ENCODE measurements around the gene GNG11.

GNG11 gene

GRCh38 chr7:93948106-93948505 is 26.6 kb downstream of the GNG11 start:
- TF ChIP-seq TAF1 (IDR thresholded peaks at IDR 0.05; ENCODE audit: borderline replicate concordance, insufficient read depth, low read length) (no peak), FOXP2 (optimal IDR thresholded peaks at IDR 0.05; ENCODE audit: borderline replicate concordance, extremely low read depth, extremely low read length, insufficient read depth) (no peak), POLR2AphosphoS5 (IDR thresholded peaks at IDR 0.05; ENCODE audit: low read depth, low read length) (no peak), REST (IDR thresholded peaks at IDR 0.05; ENCODE audit: insufficient read depth in 1 of 2, low read depth in 2 of 2, low read length in 2 of 2) (no peak), SIN3A (IDR thresholded peaks at IDR 0.05; ENCODE audit: borderline replicate concordance, insufficient read depth, low read length) (no peak)

- TF ChIP-seq SIN3A (IDR thresholded peaks at IDR 0.05; ENCODE audit: borderline replicate concordance, insufficient read depth, low read length) (no peak), POLR2AphosphoS5 (IDR thresholded peaks at IDR 0.05; ENCODE audit: low read depth, low read length) (no peak), FOXP2 (optimal IDR thresholded peaks at IDR 0.05; ENCODE audit: borderline replicate concordance, extremely low read depth, extremely low read length, insufficient read depth) (no peak), TAF1 (IDR thresholded peaks at IDR 0.05; ENCODE audit: borderline replicate concordance, insufficient read depth, low read length) (no peak), REST (IDR thresholded peaks at IDR 0.05; ENCODE audit: insufficient read depth in 1 of 2, low read depth in 2 of 2, low read length in 2 of 2) (no peak)
Measured at GRCh38 chr7:93948873-93949272, 27.3 kb downstream of the GNG11 start.

- no peak for TF ChIP-seq SIN3A (IDR thresholded peaks at IDR 0.05; ENCODE audit: borderline replicate concordance, insufficient read depth, low read length)
- no peak for TF ChIP-seq TAF1 (IDR thresholded peaks at IDR 0.05; ENCODE audit: borderline replicate concordance, insufficient read depth, low read length)
- no peak for TF ChIP-seq POLR2AphosphoS5 (IDR thresholded peaks at IDR 0.05; ENCODE audit: low read depth, low read length)
- no peak for TF ChIP-seq REST (IDR thresholded peaks at IDR 0.05; ENCODE audit: insufficient read depth in 1 of 2, low read depth in 2 of 2, low read length in 2 of 2)
Measured at GRCh38 chr7:93949423-93949822, 27.9 kb downstream of the GNG11 start.

DNA sequence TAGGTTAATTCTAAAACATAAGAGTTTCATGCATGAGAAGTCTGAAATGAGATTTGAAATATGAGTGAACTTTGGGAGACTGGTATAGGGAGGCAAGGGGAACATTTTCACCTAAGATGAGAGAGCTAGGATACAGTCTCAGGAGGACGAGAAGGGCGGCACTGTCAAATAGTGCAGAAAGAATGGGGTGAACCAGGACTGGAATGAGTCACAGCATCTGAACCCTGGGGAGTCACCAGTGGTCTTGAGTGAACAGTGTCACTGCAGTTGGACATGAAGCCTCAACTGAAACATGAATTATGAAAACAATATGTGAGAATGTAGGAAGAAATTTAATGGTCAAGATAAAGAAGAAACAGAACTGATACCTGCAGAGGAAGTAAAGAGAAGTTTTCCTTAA is 33.8 kb downstream of the GNG11 start:
- TF ChIP-seq SIN3A (IDR thresholded peaks at IDR 0.05; ENCODE audit: borderline replicate concordance, insufficient read depth, low read length) (no peak), TAF1 (IDR thresholded peaks at IDR 0.05; ENCODE audit: borderline replicate concordance, insufficient read depth, low read length) (no peak), FOXP2 (optimal IDR thresholded peaks at IDR 0.05; ENCODE audit: borderline replicate concordance, extremely low read depth, extremely low read length, insufficient read depth) (no peak), REST (IDR thresholded peaks at IDR 0.05; ENCODE audit: insufficient read depth in 1 of 2, low read depth in 2 of 2, low read length in 2 of 2) (no peak)

- TF ChIP-seq REST (IDR thresholded peaks at IDR 0.05; ENCODE audit: insufficient read depth in 1 of 2, low read depth in 2 of 2, low read length in 2 of 2): no peak
- TF ChIP-seq TAF1 (IDR thresholded peaks at IDR 0.05; ENCODE audit: borderline replicate concordance, insufficient read depth, low read length): no peak
- TF ChIP-seq POLR2AphosphoS5 (IDR thresholded peaks at IDR 0.05; ENCODE audit: low read depth, low read length): no peak
- no peak for TF ChIP-seq FOXP2 (optimal IDR thresholded peaks at IDR 0.05; ENCODE audit: borderline replicate concordance, extremely low read depth, extremely low read length, insufficient read depth)
- TF ChIP-seq SIN3A (IDR thresholded peaks at IDR 0.05; ENCODE audit: borderline replicate concordance, insufficient read depth, low read length): no peak
Measured at GRCh38 chr7:93957767-93958166, 36.2 kb downstream of the GNG11 start.
